GM12873 (cell line): ENCODE measurements around the gene CRB1.

ENCODE experiments used
- CTCF ChIP-seq: IDR thresholded peaks from 2 replicates; pipeline ENCODE4 v1.5.1; 2012; ENCODE audit warnings: low read depth, mild to moderate bottlenecking, moderate library complexity, low read length, control low read depth; ENCODE audit not compliant: insufficient read depth; ENCODE audit errors: missing control alignments

CRB1 gene

GRCh38 chr1:197399755-197400521, 131.9 kb downstream of the CRB1 start:
- TF ChIP-seq CTCF: peak; percentile 64

- no peak for TF ChIP-seq CTCF
These were observed 132.5 kb downstream of the CRB1 start for GRCh38 chr1:197400522-197400902.

- TF ChIP-seq CTCF: no peak
These were observed 134.1 kb downstream of the CRB1 start for GRCh38 chr1:197402189-197402588.

GRCh38 chr1:197413564-197413963, 145.5 kb downstream of the CRB1 start:
- TF ChIP-seq CTCF: no peak

GRCh38 chr1:197415221-197415620, 147.2 kb downstream of the CRB1 start:
- no peak for TF ChIP-seq CTCF

GRCh38 chr1:197418693-197419092, 150.6 kb downstream of the CRB1 start:
- TF ChIP-seq CTCF: no peak

- no peak for TF ChIP-seq CTCF
These were observed 154.9 kb downstream of the CRB1 start for GRCh38 chr1:197422993-197423392.
